DND-41 (cell line): ENCODE measurements around the gene TFDP2.

Source experiments
- CTCF ChIP-seq: IDR thresholded peaks from 2 replicates; pipeline ENCODE4 v1.5.1; 2012; ENCODE audit warnings: borderline replicate concordance, low read length, moderate library complexity, mild to moderate bottlenecking; ENCODE audit not compliant: poor library complexity, severe bottlenecking; ENCODE audit errors: extremely low read depth
- EZH2 ChIP-seq: IDR thresholded peaks from 3 replicates; pipeline ENCODE4 v1.6.1; 2012; ENCODE audit warnings: borderline replicate concordance, low read depth, mild to moderate bottlenecking, moderate library complexity, low read length, inconsistent platforms; ENCODE audit not compliant: severe bottlenecking

- no peak for TF ChIP-seq CTCF
- no peak for TF ChIP-seq EZH2
Measured at GRCh38 chr3:142077155-142077858, 72.0 kb downstream of the TFDP2 start.
